Prostate gland (tissue), 2 donors: ENCODE results near the gene SSTR5. TPM values are rescaled to one million over a fixed set of nuclear protein-coding genes. Genes with fewer than 3 reads are reported as not detected.
"Not testable (repeated sequence)": the region's sequence is repeated elsewhere in the genome, so short reads cannot be mapped to it uniquely, and the experiment has no call there.

Experiments
- DNase-seq: peaks from one replicate; pipeline ENCODE4 v3.0.0-alpha.2; 2019; ENCODE audit warnings: low spot score
- H3K27ac ChIP-seq, 2 donors: fragments of 200-600 bp; sonication (generic); 2 replicates each; pipeline ENCODE4 v1.5.1; 2017 to 2019
- H3K27me3 ChIP-seq: fragments of 200-600 bp; sonication (generic); replicated peaks from 2 replicates; pipeline ENCODE4 v1.5.1; 2019; ENCODE audit not compliant: insufficient read depth
- H3K36me3 ChIP-seq, 2 donors: fragments of 200-600 bp; sonication (generic); 1 replicate in 1 of 2; 2 replicates in 1 of 2; pipeline versions ENCODE4 v1.5.1 to v1.8.1; 2017 to 2019
- H3K4me1 ChIP-seq: fragments of 200-600 bp; sonication (generic); replicated peaks from 2 replicates; pipeline ENCODE4 v1.5.1; 2019
- H3K4me3 ChIP-seq, 2 donors: fragments of 200-600 bp; sonication (generic); 2 replicates each; pipeline ENCODE4 v1.5.1; 2017 to 2019
- H3K9me3 ChIP-seq: fragments of 200-600 bp; sonication (generic); 2 replicates; pipeline ENCODE4 v1.5.1; 2017
- CTCF ChIP-seq, 4 experiments: fragments of 200-600 bp in 2 of 4; fragments of 450-650 bp in 2 of 4; sonication (generic) in 2 of 4; IDR thresholded peaks; 1 replicate in 3 of 4; 2 replicates in 1 of 4; pipeline ENCODE4 v1.5.1; 2016 to 2019; ENCODE audit warnings: antibody characterized with exemption in 4 of 4, mild to moderate bottlenecking in 2 of 4, moderate library complexity in 2 of 4
- POLR2A ChIP-seq: fragments of 450-650 bp; IDR thresholded peaks from one replicate; pipeline ENCODE4 v1.6.1; 2016; ENCODE audit warnings: antibody characterized with exemption, mild to moderate bottlenecking
- POLR2AphosphoS5 ChIP-seq: sonication (generic); formaldehyde crosslinking; IDR thresholded peaks from one replicate; pipeline ENCODE4 v1.6.1; 2017; ENCODE audit warnings: antibody characterized with exemption
- WGBS: methylation state at CpG from one replicate; pipeline ENCODE4 v1.1.5; 2018; 5-methylcytosine and 5-hydroxymethylcytosine counted together
- intact Hi-C: fragments of 100-400 bp; cut with DNase I; formaldehyde crosslinking; loops from one replicate; pipeline ENCODE4 v1.14.2; 2022
- total RNA-seq, 2 donors: library from RNA; depleted of rRNA; stranded (reverse); fragments of >200 nt; gene quantifications; one replicate each; pipeline ENCODE4 v1.1.0, GENCODE V29; 2016

Gene SSTR5
- total RNA-seq, 2 donors from 2014 or later = 1.1 to 1.8 TPM

DNA sequence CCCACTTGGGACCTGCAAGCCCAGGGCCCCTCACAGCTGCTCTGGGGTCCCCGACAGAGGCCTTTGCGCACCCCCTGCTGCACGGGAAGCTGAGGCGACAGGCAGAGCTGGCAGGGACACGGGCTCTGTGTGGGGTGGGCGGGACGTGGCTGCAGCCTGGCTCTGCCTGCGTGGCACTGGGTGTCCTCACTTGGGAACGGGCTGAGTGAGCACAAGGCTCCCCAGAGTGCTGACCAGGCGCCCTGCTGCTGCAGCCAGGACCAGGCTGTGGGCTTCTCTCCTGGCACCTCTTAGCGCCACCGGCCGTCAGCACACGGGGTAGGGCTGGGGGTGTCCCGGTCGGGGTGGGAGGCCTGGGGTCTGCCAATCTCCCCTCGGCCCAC, 16.9 kb downstream of the SSTR5 start:
- DNase-seq = no peak
- Histone ChIP-seq H3K9me3 (no peaks in the 10 kb centered on the region), H3K27me3 (no peaks in the 10 kb centered on the region), H3K27ac (no peak overlapping the region), H3K4me3 (peak overlapping the region in 1 of 2 donors; percentile 19), H3K36me3 (no peaks in the 10 kb centered on the region), H3K4me1 (peaks cover 12% of the 10 kb centered on the region)
- intact Hi-C loops = no loop called here
- TF ChIP-seq CTCF (IDR thresholded peaks at IDR 0.05) (no peak), POLR2A (no peak), POLR2AphosphoS5 (no peak)
- 27% methylated on average over 13 of the region's 17 CpGs for WGBS

DNA sequence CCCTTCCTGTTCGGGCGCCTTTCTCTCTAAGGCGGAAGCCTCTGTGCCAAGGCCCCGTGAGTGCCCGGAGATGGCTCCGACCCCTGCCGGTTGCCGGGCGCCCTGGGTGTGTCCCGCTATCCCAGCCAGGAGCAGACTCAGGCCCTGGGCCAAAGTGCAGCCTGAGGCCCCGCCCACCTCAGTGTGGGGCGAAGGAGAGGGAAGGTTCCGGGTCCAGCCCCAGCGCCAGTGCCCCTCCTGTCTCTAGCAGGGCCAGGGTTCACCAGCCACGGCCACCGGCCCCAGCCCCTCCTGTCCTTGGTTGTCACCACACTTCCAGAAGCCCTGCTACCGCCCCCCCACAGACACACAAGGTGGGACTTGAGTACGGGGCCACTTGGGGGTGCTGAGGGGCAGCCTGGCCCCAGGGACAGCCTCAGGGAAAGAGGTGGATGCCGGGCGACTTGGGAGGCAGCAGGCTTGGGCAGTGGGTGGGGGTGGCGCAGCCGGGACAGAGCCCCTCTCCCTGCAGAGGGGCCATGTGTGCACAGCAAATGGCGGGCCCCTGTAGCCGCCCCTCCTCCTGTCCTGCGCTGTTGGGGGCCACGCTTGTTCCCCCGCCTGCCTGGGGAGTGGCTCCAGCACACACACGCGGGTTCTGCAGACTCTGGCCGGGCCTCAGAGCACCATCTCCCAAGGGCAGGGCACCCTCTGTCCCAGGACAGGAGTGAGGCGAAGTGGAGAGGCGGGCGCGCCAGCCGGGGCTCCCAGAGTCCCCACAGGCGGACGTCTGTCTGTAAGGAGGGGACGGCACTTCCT, 17.5 kb downstream of the SSTR5 start:
- peak in 2 of 4 experiments; percentile 51 to 54 for TF ChIP-seq CTCF (IDR thresholded peaks at IDR 0.05)
- TF ChIP-seq POLR2A = no peak
- peak; percentile 19 for TF ChIP-seq POLR2AphosphoS5
- H3K36me3 ChIP-seq = no peaks in the 10 kb centered on the region
- H3K9me3 ChIP-seq = no peaks in the 10 kb centered on the region
- intact Hi-C loops = no loop called here
- no peak overlapping the region for H3K27ac ChIP-seq
- H3K4me1 ChIP-seq = peaks cover 12% of the 10 kb centered on the region
- WGBS = 16% methylated on average over 38 of the region's 38 CpGs
- H3K4me3 ChIP-seq = peak overlapping the region in 1 of 2 donors; percentile 19
- no peaks in the 10 kb centered on the region for H3K27me3 ChIP-seq
- peak; percentile 54 for DNase-seq

- no peak overlapping the region for H3K27ac ChIP-seq
- no peak for TF ChIP-seq POLR2AphosphoS5
- TF ChIP-seq POLR2A = no peak
- TF ChIP-seq CTCF (IDR thresholded peaks at IDR 0.05) = no peak
- no peaks in the 10 kb centered on the region for H3K9me3 ChIP-seq
- no peak for DNase-seq
- intact Hi-C loops = no loop called here
- H3K4me1 ChIP-seq = peaks cover 12% of the 10 kb centered on the region
- no peaks in the 10 kb centered on the region for H3K36me3 ChIP-seq
- H3K4me3 ChIP-seq = no peak overlapping the region
- no peaks in the 10 kb centered on the region for H3K27me3 ChIP-seq
- WGBS = 38% methylated on average over 26 of the region's 27 CpGs
These were observed 18.4 kb downstream of the SSTR5 start for GRCh38 chr16:1090620-1091587.

DNA sequence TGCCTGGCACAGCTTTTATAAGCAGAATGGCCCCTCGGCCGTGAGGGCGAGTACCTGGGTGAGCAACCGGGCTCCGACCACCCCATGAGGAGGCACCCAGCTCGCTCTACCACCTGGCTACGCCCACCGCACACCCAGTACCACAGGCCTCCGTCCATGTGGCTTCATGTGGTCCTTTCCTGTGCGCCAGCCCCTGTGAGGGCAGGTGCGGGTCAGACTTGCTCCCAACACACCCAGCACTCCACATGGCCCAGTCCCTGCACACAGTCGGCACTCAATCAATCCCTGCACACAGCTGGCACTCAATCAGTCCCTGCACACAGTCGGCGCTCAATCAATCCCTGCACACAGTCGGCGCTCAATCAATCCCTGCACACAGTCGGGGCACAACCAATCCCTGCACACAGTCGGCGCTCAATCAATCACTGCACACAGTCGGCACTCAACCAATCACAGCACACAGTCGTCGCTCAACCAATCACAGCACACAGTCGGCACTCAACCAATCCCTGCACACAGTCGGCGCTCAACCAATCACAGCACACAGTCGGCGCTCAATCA, 19.5 kb downstream of the SSTR5 start:
- TF ChIP-seq POLR2AphosphoS5 (no peak), POLR2A (no peak), CTCF (IDR thresholded peaks at IDR 0.05) (no peak)
- no peak overlapping the region for H3K27ac ChIP-seq
- no peaks in the 10 kb centered on the region for H3K36me3 ChIP-seq
- intact Hi-C loops = no loop called here
- no peaks in the 10 kb centered on the region for H3K27me3 ChIP-seq
- DNase-seq = no peak
- H3K4me1 ChIP-seq = peaks cover 12% of the 10 kb centered on the region
- H3K4me3 ChIP-seq = no peak overlapping the region
- 97% methylated on average over 27 of the region's 27 CpGs for WGBS
- no peaks in the 10 kb centered on the region for H3K9me3 ChIP-seq

- intact Hi-C loops, DNase-seq: not testable (repeated sequence)
- WGBS = 95% methylated on average over 37 of the region's 40 CpGs
These were observed 20.2 kb downstream of the SSTR5 start for GRCh38 chr16:1092685-1093283.

More at GRCh38 chr16:1092685-1093283, 20.2 kb downstream of the SSTR5 start:
- H3K27me3 ChIP-seq, H3K36me3 ChIP-seq, H3K9me3 ChIP-seq, H3K27ac ChIP-seq, H3K4me3 ChIP-seq: not testable (repeated sequence)
- peaks cover 12% of the 10 kb centered on the region for H3K4me1 ChIP-seq
